Measurements from ENCODE around the gene NMT2. TPM values are rescaled to one million over a fixed set of nuclear protein-coding genes. Genes with fewer than 3 reads are reported as not detected.

NMT2 gene
- total RNA-seq = 25.6 and 28.5 TPM in 2 replicates

DNA sequence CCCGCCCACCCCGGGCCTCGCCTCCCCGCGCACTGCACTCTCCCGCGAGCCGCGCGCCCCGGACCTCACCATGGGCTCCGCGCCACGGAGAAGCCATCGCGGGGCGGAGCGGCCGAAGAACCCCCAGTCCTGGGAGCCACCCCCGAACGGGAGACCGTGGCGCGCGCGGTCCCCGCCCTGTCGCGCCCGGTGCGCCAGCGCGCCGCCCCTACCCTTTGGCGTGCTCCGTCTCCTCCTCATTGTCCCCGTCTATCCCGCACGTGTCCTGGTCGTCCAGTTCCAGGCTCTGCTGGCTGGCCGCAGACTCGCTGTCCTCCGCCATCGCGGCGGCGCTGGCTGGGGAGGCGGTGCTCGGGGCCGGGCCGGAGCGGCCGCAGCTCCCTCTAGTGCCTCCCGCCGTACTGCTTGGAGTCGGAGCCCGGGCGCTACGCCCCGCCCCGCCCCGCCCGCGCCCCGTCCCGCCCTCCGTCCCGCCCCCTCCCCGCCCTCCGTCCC is at the start of gene NMT2:
Gene NMT2 (minus strand): TSS at position 403 of the 495 bp plus-strand sequence. CDS start 81 bp downstream, at position 322.

GRCh38 chr10:15097011-15097812 is 71.3 kb downstream of the NMT2 start, which contains the start of gene RPP38:
Gene RPP38 (plus strand): TSS chr10:15097355. CDS start chr10:15103315, 5,960 bp downstream.

DNA sequence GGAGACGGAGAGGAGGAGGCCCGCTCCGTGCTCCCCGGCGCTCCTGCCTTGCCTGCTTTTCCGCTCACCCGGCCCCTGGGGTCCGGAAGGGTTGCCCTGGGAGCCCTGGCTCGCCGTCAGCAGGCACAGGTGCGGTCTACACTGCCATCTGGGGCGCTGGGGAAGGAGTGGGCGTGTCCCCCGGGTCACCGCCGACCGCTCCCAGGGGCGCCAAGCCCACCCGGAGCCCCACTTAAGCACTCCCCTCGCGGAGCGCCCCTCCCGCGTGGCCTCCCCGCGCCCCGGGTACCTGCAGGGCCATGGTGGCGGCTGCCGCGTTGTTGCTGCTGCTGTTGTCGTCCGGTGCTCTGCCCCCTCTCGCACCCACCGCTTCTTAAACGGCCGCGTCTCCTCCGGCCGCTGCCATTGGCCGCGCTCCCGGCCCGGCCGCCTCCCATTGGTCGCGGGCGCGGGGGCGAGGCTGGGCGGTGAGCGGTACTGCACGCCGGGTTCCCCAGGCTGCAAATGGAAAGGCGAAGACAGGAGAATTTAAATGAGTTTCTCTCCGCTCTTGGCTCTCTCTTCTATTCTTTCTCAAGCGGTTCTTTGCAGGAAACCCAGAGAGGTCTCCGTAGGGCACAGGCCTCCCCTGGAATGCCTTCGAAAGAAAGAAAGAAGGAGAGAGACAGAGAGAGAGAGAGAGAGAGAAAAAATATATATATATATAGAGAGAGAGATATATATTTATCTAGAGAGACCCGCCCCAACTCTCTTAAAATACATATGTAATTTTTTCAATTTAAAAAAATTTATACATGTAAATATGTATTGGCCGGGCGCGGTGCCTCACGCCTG is 79.8 kb downstream of the NMT2 start, which contains the start of gene ACBD7:
Gene ACBD7 (minus strand): TSS at position 349 of the 834 bp plus-strand sequence. CDS start 48 bp downstream, at position 301.

Other genes with a start within 250 kb of the NMT2 start
- 4.8 and 6.7 TPM in 2 replicates for gene DCLRE1C, start 214.6 kb downstream of the NMT2 start, total RNA-seq
- not detected in 2 replicates for gene MEIG1, start 209.3 kb downstream of the NMT2 start, total RNA-seq
- not detected in 2 replicates for gene OLAH, start 124.8 kb downstream of the NMT2 start, total RNA-seq
- gene ACBD7, start 79.9 kb downstream of the NMT2 start, total RNA-seq = 2.2 TPM in 1 of 2 replicates, not detected in the other
- 6.5 and 13.2 TPM in 2 replicates for gene RPP38, start 71.3 kb downstream of the NMT2 start, total RNA-seq
- 21.0 and 23.4 TPM in 2 replicates for gene FAM171A1, start 202.6 kb upstream of the NMT2 start, total RNA-seq